Measurements from ENCODE around the gene IRF5.
"Not testable (repeated sequence)": the region's sequence is repeated elsewhere in the genome, so short reads cannot be mapped to it uniquely, and the experiment has no call there.

IRF5 gene

DNA sequence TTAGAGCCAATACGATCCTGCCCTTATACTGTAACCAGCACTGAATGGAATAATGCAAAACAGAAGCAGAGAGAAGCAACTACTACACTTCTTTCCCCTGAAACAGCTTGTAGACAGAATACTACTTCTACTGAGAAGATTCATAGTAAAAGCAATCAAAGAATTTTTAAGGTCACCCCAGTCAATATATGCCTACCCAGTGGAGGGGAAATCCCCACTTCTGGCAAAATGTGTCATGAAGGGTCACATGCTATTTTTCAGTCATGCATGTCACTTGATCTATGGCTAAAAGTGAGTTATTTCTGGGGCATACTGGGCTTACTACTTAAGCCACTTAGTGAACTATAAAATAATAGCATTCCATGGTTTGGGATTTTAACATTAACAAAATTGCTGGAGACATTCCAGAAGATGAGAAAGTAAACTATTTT lies 25.6 kb downstream of the IRF5 start:
- peaks cover 28% of the 10 kb centered on the region for H3K36me3 ChIP-seq (ENCODE audit: control insufficient read depth, insufficient read depth, low read length)
- no peak overlapping the region for H3K27ac ChIP-seq (ENCODE audit: insufficient read depth, low read length, poor library complexity, severe bottlenecking)
- no peaks in the 10 kb centered on the region for H3K9me3 ChIP-seq (ENCODE audit: control insufficient read depth, low read length)
- no peak for DNase-seq
- H3K4me1 ChIP-seq (ENCODE audit: control insufficient read depth, insufficient read depth, low read length, poor library complexity, severe bottlenecking) = peaks cover 3% of the 10 kb centered on the region
- no peaks in the 10 kb centered on the region for H3K27me3 ChIP-seq (replicated peaks; ENCODE audit: control insufficient read depth, insufficient read depth, low read length, poor library complexity, severe bottlenecking)
- H3K4me3 ChIP-seq (ENCODE audit: insufficient read depth, low read depth, low read length, poor library complexity, severe bottlenecking) = no peak overlapping the region

DNA sequence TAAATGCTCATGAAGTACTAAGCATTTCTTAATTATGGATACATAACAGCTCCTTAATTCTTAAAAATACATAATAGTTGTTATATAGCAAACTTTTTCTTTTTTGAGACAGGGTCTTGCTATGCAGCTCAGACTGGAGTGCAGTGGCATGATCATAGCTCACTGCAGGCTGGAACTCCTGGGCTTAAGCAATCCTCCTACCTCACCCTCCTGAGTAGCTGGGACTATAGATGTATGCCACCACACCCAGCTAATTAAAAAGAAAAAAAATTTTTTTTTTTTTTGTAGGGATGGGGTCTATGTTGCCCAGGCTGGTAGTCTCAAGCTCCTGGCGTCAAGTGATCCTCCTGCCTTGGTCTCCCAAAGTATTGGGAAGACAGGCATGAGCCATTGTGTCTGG lies 30.9 kb downstream of the IRF5 start:
- peaks cover 2% of the 10 kb centered on the region for H3K4me1 ChIP-seq (ENCODE audit: control insufficient read depth, insufficient read depth, low read length, poor library complexity, severe bottlenecking)

DNA sequence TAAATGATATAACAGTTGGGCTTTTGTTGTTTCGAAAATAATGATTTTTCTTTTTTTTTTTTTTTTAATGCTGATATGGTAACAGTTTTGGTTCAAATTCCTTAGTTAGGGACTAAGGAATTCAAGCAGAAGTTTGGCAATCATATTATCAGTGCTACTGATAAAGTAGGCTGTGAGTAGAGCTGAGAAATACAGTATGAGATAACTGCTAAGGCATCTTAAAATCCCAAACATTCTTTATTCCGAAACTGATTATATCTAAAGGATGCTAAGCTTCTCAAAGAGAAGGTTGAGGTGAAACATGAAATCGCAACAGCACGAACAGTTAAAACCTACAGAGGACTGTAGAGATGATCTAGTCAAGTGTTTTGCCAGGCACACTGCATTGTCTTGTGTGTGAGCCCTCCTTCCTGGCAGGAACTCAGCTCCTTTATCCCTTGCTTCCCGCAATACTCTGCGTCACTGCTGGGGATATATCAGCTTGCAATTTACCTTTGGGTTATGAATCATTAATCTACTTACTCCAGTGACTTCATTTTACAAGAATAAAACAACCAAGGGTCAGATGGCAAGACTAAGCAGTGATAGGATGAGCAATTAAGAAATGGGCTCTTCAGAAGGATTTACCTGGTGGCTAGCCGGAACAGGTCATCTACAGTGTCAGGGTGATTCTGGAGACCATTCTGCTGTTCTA lies 36.7 kb downstream of the IRF5 start:
- no peaks in the 10 kb centered on the region for H3K9me3 ChIP-seq (ENCODE audit: control insufficient read depth, low read length)
- H3K27ac ChIP-seq (ENCODE audit: insufficient read depth, low read length, poor library complexity, severe bottlenecking) = no peak overlapping the region
- peaks cover 75% of the 10 kb centered on the region for H3K36me3 ChIP-seq (ENCODE audit: control insufficient read depth, insufficient read depth, low read length)
- H3K4me3 ChIP-seq (ENCODE audit: insufficient read depth, low read depth, low read length, poor library complexity, severe bottlenecking) = no peak overlapping the region
- no peak for DNase-seq
- no peaks in the 10 kb centered on the region for H3K4me1 ChIP-seq (ENCODE audit: control insufficient read depth, insufficient read depth, low read length, poor library complexity, severe bottlenecking)
- H3K27me3 ChIP-seq (replicated peaks; ENCODE audit: control insufficient read depth, insufficient read depth, low read length, poor library complexity, severe bottlenecking) = no peaks in the 10 kb centered on the region

More for the DNA sequence above, 30.9 kb downstream of the IRF5 start:
- H3K9me3 ChIP-seq (ENCODE audit: control insufficient read depth, low read length) = no peaks in the 10 kb centered on the region
- no peak overlapping the region for H3K27ac ChIP-seq (ENCODE audit: insufficient read depth, low read length, poor library complexity, severe bottlenecking)
- DNase-seq = no peak
- H3K27me3 ChIP-seq (replicated peaks; ENCODE audit: control insufficient read depth, insufficient read depth, low read length, poor library complexity, severe bottlenecking) = no peaks in the 10 kb centered on the region
- no peak overlapping the region for H3K4me3 ChIP-seq (ENCODE audit: insufficient read depth, low read depth, low read length, poor library complexity, severe bottlenecking)
- peaks cover 73% of the 10 kb centered on the region for H3K36me3 ChIP-seq (ENCODE audit: control insufficient read depth, insufficient read depth, low read length)

- no peaks in the 10 kb centered on the region for H3K27me3 ChIP-seq (replicated peaks; ENCODE audit: control insufficient read depth, insufficient read depth, low read length, poor library complexity, severe bottlenecking)
- no peaks in the 10 kb centered on the region for H3K4me1 ChIP-seq (ENCODE audit: control insufficient read depth, insufficient read depth, low read length, poor library complexity, severe bottlenecking)
- H3K4me3 ChIP-seq (ENCODE audit: insufficient read depth, low read depth, low read length, poor library complexity, severe bottlenecking) = no peak overlapping the region
- no peak overlapping the region for H3K27ac ChIP-seq (ENCODE audit: insufficient read depth, low read length, poor library complexity, severe bottlenecking)
- no peaks in the 10 kb centered on the region for H3K9me3 ChIP-seq (ENCODE audit: control insufficient read depth, low read length)
- DNase-seq = no peak
- H3K36me3 ChIP-seq (ENCODE audit: control insufficient read depth, insufficient read depth, low read length) = peaks cover 71% of the 10 kb centered on the region
Measured at GRCh38 chr7:128982105-128982504, 44.4 kb downstream of the IRF5 start.

GRCh38 chr7:128985660-128986059 lies 47.9 kb downstream of the IRF5 start:
- no peaks in the 10 kb centered on the region for H3K4me1 ChIP-seq (ENCODE audit: control insufficient read depth, insufficient read depth, low read length, poor library complexity, severe bottlenecking)
- no peak overlapping the region for H3K27ac ChIP-seq (ENCODE audit: insufficient read depth, low read length, poor library complexity, severe bottlenecking)
- peaks cover 63% of the 10 kb centered on the region for H3K36me3 ChIP-seq (ENCODE audit: control insufficient read depth, insufficient read depth, low read length)
- no peaks in the 10 kb centered on the region for H3K9me3 ChIP-seq (ENCODE audit: control insufficient read depth, low read length)
- no peaks in the 10 kb centered on the region for H3K27me3 ChIP-seq (replicated peaks; ENCODE audit: control insufficient read depth, insufficient read depth, low read length, poor library complexity, severe bottlenecking)
- no peak overlapping the region for H3K4me3 ChIP-seq (ENCODE audit: insufficient read depth, low read depth, low read length, poor library complexity, severe bottlenecking)
- DNase-seq = no peak

DNA sequence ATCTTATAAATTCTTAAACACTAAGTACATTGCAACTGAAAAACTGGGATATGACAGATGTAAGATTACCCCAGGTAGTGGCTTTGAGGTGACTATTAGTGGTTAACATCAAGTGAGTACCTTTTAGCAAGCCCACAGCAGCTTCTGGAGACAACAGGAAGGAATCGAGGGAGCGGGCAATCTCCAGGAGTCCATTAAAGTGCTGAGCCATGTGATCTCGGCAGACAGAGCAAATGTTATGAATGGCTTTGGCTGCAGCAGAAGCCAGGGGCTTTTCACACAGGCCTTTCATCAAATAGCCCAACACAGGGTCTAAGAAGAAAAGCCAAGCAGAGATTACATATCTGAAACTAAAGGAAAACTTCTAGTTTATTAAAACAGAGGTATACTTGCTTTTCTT lies 48.9 kb downstream of the IRF5 start:
- H3K36me3 ChIP-seq (ENCODE audit: control insufficient read depth, insufficient read depth, low read length) = peaks cover 61% of the 10 kb centered on the region
- no peaks in the 10 kb centered on the region for H3K4me1 ChIP-seq (ENCODE audit: control insufficient read depth, insufficient read depth, low read length, poor library complexity, severe bottlenecking)
- H3K27me3 ChIP-seq (replicated peaks; ENCODE audit: control insufficient read depth, insufficient read depth, low read length, poor library complexity, severe bottlenecking) = no peaks in the 10 kb centered on the region
- no peaks in the 10 kb centered on the region for H3K9me3 ChIP-seq (ENCODE audit: control insufficient read depth, low read length)
- no peak overlapping the region for H3K27ac ChIP-seq (ENCODE audit: insufficient read depth, low read length, poor library complexity, severe bottlenecking)
- no peak for DNase-seq
- no peak overlapping the region for H3K4me3 ChIP-seq (ENCODE audit: insufficient read depth, low read depth, low read length, poor library complexity, severe bottlenecking)

DNA sequence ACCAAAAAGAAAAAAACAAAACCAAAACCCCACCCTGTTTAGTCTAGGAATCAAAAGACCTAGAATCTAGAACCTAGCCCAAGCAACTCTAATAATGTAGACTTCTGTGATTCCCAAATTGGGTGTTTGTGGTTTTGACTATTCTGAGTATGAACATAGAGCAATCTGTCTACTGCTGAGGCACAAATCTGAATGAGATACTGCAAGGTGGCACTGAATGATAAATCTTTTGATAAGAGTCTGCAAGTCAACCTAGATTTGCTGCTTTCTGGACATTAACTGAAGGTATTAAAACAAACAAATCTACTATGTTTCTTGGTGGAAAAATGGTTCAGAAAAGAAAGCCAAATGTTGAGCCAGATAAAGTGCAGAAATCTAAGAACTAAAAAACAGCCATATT lies 50.6 kb downstream of the IRF5 start:
- H3K4me1 ChIP-seq (ENCODE audit: control insufficient read depth, insufficient read depth, low read length, poor library complexity, severe bottlenecking) = no peaks in the 10 kb centered on the region
- no peaks in the 10 kb centered on the region for H3K9me3 ChIP-seq (ENCODE audit: control insufficient read depth, low read length)
- H3K27me3 ChIP-seq (replicated peaks; ENCODE audit: control insufficient read depth, insufficient read depth, low read length, poor library complexity, severe bottlenecking) = no peaks in the 10 kb centered on the region
- H3K36me3 ChIP-seq (ENCODE audit: control insufficient read depth, insufficient read depth, low read length) = peaks cover 58% of the 10 kb centered on the region
- H3K27ac ChIP-seq (ENCODE audit: insufficient read depth, low read length, poor library complexity, severe bottlenecking) = no peak overlapping the region
- no peak for DNase-seq
- H3K4me3 ChIP-seq (ENCODE audit: insufficient read depth, low read depth, low read length, poor library complexity, severe bottlenecking) = no peak overlapping the region

GRCh38 chr7:128989961-128990360 lies 52.2 kb downstream of the IRF5 start:
- Histone ChIP-seq H3K9me3 (ENCODE audit: control insufficient read depth, low read length) (no peaks in the 10 kb centered on the region), H3K4me1 (ENCODE audit: control insufficient read depth, insufficient read depth, low read length, poor library complexity, severe bottlenecking) (no peaks in the 10 kb centered on the region), H3K27ac (ENCODE audit: insufficient read depth, low read length, poor library complexity, severe bottlenecking) (no peak overlapping the region), H3K27me3 (replicated peaks; ENCODE audit: control insufficient read depth, insufficient read depth, low read length, poor library complexity, severe bottlenecking) (no peaks in the 10 kb centered on the region), H3K36me3 (ENCODE audit: control insufficient read depth, insufficient read depth, low read length) (peaks cover 50% of the 10 kb centered on the region), H3K4me3 (ENCODE audit: insufficient read depth, low read depth, low read length, poor library complexity, severe bottlenecking) (no peak overlapping the region)
- no peak for DNase-seq

DNA sequence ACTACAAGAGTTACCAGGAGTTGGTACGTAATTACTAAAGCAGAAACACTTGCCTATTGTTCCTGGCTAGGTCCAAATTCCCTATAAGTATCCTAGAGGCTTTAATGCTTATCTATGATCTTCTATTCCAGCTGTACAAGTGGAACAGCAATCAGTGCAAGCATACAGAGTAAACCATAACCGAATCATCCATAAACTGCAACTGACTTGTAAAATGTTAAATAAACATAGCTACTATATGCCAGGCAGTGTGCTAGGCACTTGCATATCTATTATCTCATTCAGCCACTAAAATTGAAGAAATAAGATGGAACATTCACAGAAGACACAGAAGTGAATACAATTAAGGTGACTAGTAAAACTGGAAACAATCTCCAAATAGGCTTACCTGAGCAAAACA lies 55.7 kb downstream of the IRF5 start:
- Histone ChIP-seq H3K27me3 (replicated peaks; ENCODE audit: control insufficient read depth, insufficient read depth, low read length, poor library complexity, severe bottlenecking) (no peaks in the 10 kb centered on the region), H3K4me1 (ENCODE audit: control insufficient read depth, insufficient read depth, low read length, poor library complexity, severe bottlenecking) (no peaks in the 10 kb centered on the region), H3K27ac (ENCODE audit: insufficient read depth, low read length, poor library complexity, severe bottlenecking) (no peak overlapping the region), H3K9me3 (ENCODE audit: control insufficient read depth, low read length) (no peaks in the 10 kb centered on the region), H3K4me3 (ENCODE audit: insufficient read depth, low read depth, low read length, poor library complexity, severe bottlenecking) (no peak overlapping the region), H3K36me3 (ENCODE audit: control insufficient read depth, insufficient read depth, low read length) (peaks cover 47% of the 10 kb centered on the region)
- no peak for DNase-seq

DNA sequence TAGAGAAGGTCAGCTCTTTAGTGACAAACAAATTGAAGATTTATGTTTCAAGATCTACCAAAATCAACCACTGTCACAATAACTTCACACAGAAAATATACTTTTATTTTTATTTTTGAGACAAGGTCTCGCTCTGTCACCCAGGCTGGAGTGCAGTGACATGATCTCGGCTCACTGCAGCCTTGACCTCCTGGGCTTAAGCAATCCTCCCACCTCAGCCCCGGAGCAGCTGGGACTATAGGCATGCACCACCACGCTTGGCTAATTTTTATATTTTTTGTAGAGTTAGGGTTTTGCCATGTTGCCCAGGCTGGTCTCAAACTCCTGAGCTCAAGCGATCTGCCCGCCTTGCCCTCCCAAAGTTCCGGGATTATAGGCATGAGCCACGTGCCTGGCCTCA lies 56.8 kb downstream of the IRF5 start:
- peaks cover 53% of the 10 kb centered on the region for H3K36me3 ChIP-seq (ENCODE audit: control insufficient read depth, insufficient read depth, low read length)
- H3K27me3 ChIP-seq (replicated peaks; ENCODE audit: control insufficient read depth, insufficient read depth, low read length, poor library complexity, severe bottlenecking); H3K4me1 ChIP-seq (ENCODE audit: control insufficient read depth, insufficient read depth, low read length, poor library complexity, severe bottlenecking); H3K9me3 ChIP-seq (ENCODE audit: control insufficient read depth, low read length); H3K27ac ChIP-seq (ENCODE audit: insufficient read depth, low read length, poor library complexity, severe bottlenecking); H3K4me3 ChIP-seq (ENCODE audit: insufficient read depth, low read depth, low read length, poor library complexity, severe bottlenecking); DNase-seq: not testable (repeated sequence)

All from effector memory CD4-positive, alpha-beta T cell (primary cell).